HG02623 (cell line): Measurements from ENCODE around the gene TAC4.

Source experiments
- ATAC-seq: cut with Tn5 transposase; IDR thresholded peaks from one replicate; pipeline ENCODE4 v1.9.1; 2021; ENCODE audit warnings: moderate library complexity; ENCODE audit not compliant: unreplicated experiment

The TAC4 gene

GRCh38 chr17:49848019-49848473 is at the start of gene TAC4:
Gene TAC4 (minus strand): TSS chr17:49848069. CDS start chr17:49848017, 52 bp downstream.
- ATAC-seq = no peak

- no peak for ATAC-seq
These were observed 49.0 kb upstream of the TAC4 start for GRCh38 chr17:49896860-49897259.

- no peak for ATAC-seq
These were observed 48.4 kb upstream of the TAC4 start for GRCh38 chr17:49896222-49896621.

GRCh38 chr17:49895812-49896211 is 47.9 kb upstream of the TAC4 start:
- no peak for ATAC-seq

- no peak for ATAC-seq
These were observed 46.9 kb upstream of the TAC4 start for GRCh38 chr17:49894761-49895160.

GRCh38 chr17:49891694-49892389 is 44.0 kb upstream of the TAC4 start:
- ATAC-seq = no peak

- no peak for ATAC-seq
These were observed 43.4 kb upstream of the TAC4 start for GRCh38 chr17:49891271-49891670.

GRCh38 chr17:49890852-49891251 is 43.0 kb upstream of the TAC4 start:
- ATAC-seq = no peak

GRCh38 chr17:49890077-49890821 is 42.4 kb upstream of the TAC4 start:
- no peak for ATAC-seq

GRCh38 chr17:49889500-49889899 is 41.6 kb upstream of the TAC4 start:
- no peak for ATAC-seq

- ATAC-seq = no peak
These were observed 40.0 kb upstream of the TAC4 start for GRCh38 chr17:49887744-49888360.

GRCh38 chr17:49887086-49887743 is 39.3 kb upstream of the TAC4 start:
- no peak for ATAC-seq

GRCh38 chr17:49886036-49886435 is 38.2 kb upstream of the TAC4 start:
- ATAC-seq = no peak

GRCh38 chr17:49882434-49882833 is 34.6 kb upstream of the TAC4 start:
- no peak for ATAC-seq

GRCh38 chr17:49881054-49881402 is 33.2 kb upstream of the TAC4 start:
- no peak for ATAC-seq

GRCh38 chr17:49880291-49881053 is 32.6 kb upstream of the TAC4 start:
- no peak for ATAC-seq

GRCh38 chr17:49878931-49879904 is 31.3 kb upstream of the TAC4 start:
- no peak for ATAC-seq

GRCh38 chr17:49875685-49876084 is 27.8 kb upstream of the TAC4 start:
- no peak for ATAC-seq

- no peak for ATAC-seq
These were observed 27.0 kb upstream of the TAC4 start for GRCh38 chr17:49874911-49875310.

- no peak for ATAC-seq
These were observed 26.1 kb upstream of the TAC4 start for GRCh38 chr17:49873926-49874325.
